Measurements from ENCODE around the gene TAS1R1.
A peak's percentile ranks its signal among the peaks of the same experiment; 100 is the strongest.
"Not testable (repeated sequence)": the region's sequence is repeated elsewhere in the genome, so short reads cannot be mapped to it uniquely, and the experiment has no call there.

The TAS1R1 gene

DNA sequence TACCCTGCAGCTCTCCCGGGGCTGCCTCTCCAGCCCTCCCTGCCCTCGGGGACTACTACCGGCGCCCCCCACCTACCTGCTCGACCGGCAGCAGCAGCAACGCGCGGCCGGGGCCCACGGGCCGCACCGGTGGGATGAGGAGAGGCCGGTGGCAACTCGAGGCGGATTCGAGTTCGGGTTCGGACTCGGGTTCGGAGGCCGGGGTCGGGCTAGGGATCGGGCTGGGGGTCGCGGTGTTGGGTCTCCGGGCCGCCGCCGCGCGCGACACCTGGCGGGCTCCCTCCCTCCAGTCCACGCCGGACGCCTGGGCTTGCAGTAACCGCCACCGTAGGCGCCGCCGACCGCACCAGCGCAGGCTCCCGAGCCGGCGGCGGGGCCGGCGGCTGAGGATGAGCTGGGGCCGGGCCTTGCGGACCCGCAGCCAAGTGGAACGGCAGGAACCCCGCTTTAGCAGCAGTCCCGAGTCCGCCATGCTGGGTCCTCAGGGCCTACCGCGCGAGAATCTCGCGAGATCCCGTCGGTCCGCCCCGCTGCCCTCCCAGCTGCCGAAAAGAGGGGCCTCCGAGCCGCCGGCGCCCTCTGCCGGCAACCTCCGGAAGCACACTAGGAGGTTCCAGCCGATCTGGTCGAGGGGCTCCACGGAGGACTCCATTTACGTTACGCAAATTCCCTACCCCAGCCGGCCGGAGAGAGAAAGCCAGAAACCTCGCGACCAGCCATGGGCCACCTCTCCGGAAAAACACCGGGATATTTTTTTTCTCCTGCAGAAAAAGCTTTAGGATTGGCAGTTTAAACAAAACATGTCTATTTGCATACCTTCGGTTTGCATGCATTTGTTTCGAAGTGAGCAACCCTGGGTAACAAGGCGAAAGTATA is 838 bp upstream of the TAS1R1 start, which contains the start of gene NOL9:
Gene NOL9, minus strand, starts transcription at position 483 of the 876 bp plus-strand sequence. Its CDS starts 11 bp downstream, at position 472.
- peak; percentile 87 for DNase-seq (ENCODE audit: low spot score)
- peaks cover 6% of the 10 kb centered on the region for H3K4me1 ChIP-seq (ENCODE audit: insufficient read depth, poor library complexity, severe bottlenecking)
- peak within 1 kb of the TSS; percentile 71 for H3K4me3 ChIP-seq (ENCODE audit: severe bottlenecking)

GRCh38 chr1:6557597-6557996 is 2.5 kb downstream of the TAS1R1 start:
- Histone ChIP-seq H3K36me3 (ENCODE audit: low read depth) (peaks cover under 1% of the 10 kb centered on the region; the same call in 1 of the 2 replicates), H3K27me3 (ENCODE audit: insufficient read depth, poor library complexity, severe bottlenecking) (no peaks in the 10 kb centered on the region), H3K9me3 (ENCODE audit: severe bottlenecking) (no peaks in the 10 kb centered on the region), H3K27ac (ENCODE audit: poor library complexity, severe bottlenecking) (no peak overlapping the region), H3K4me1 (ENCODE audit: insufficient read depth, poor library complexity, severe bottlenecking) (peaks cover 5% of the 10 kb centered on the region), H3K4me3 (ENCODE audit: severe bottlenecking) (no peak overlapping the region)
- TF ChIP-seq, protein P1, sequence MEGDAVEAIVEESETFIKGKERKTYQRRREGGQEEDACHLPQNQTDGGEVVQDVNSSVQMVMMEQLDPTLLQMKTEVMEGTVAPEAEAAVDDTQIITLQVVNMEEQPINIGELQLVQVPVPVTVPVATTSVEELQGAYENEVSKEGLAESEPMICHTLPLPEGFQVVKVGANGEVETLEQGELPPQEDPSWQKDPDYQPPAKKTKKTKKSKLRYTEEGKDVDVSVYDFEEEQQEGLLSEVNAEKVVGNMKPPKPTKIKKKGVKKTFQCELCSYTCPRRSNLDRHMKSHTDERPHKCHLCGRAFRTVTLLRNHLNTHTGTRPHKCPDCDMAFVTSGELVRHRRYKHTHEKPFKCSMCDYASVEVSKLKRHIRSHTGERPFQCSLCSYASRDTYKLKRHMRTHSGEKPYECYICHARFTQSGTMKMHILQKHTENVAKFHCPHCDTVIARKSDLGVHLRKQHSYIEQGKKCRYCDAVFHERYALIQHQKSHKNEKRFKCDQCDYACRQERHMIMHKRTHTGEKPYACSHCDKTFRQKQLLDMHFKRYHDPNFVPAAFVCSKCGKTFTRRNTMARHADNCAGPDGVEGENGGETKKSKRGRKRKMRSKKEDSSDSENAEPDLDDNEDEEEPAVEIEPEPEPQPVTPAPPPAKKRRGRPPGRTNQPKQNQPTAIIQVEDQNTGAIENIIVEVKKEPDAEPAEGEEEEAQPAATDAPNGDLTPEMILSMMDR (IDR thresholded peaks at IDR 0.05; ENCODE audit: poor library complexity, severe bottlenecking), result no peak
- DNase-seq (ENCODE audit: low spot score) (no peak), ATAC-seq (ENCODE audit: low read depth) (no peak)

More for the DNA sequence above, 838 bp upstream of the TAS1R1 start, which contains the start of gene NOL9:
- H3K9me3 ChIP-seq (ENCODE audit: severe bottlenecking), result no peaks in the 10 kb centered on the region
- H3K36me3 ChIP-seq (ENCODE audit: low read depth), result peaks cover 31% of the 10 kb centered on the region
- ATAC-seq (ENCODE audit: low read depth), result peak; percentile 94
- peak within 1 kb of the TSS; percentile 42 for H3K27ac ChIP-seq (ENCODE audit: poor library complexity, severe bottlenecking)
- TF ChIP-seq, protein P1 (IDR thresholded peaks at IDR 0.05; ENCODE audit: poor library complexity, severe bottlenecking), result peak; percentile 96
- H3K27me3 ChIP-seq (ENCODE audit: insufficient read depth, poor library complexity, severe bottlenecking), result no peaks in the 10 kb centered on the region

DNA sequence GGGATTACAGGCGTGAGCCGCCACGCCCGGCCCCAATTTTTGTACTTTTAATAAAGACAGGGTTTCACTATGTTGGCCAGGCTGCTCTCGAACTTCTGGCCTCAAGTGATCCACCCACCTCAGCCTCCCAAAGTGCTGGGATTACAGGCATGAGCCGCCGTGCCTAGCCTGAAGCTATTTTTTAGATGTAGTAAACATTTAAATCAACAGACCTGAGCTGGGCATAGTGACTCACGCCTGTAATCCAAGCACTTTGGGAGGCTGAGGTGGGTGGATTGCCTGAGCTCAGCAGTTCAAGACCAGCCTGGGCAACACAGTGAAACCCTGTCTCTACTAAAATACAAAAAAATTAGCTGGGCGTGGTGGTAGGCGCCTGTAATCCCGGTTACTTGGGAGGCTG is 4.1 kb downstream of the TAS1R1 start:
- not testable (repeated sequence) for H3K9me3 ChIP-seq (ENCODE audit: severe bottlenecking); H3K36me3 ChIP-seq (ENCODE audit: low read depth); H3K27me3 ChIP-seq (ENCODE audit: insufficient read depth, poor library complexity, severe bottlenecking); ATAC-seq (ENCODE audit: low read depth); H3K4me1 ChIP-seq (ENCODE audit: insufficient read depth, poor library complexity, severe bottlenecking); H3K4me3 ChIP-seq (ENCODE audit: severe bottlenecking); DNase-seq (ENCODE audit: low spot score); H3K27ac ChIP-seq (ENCODE audit: poor library complexity, severe bottlenecking)

DNA sequence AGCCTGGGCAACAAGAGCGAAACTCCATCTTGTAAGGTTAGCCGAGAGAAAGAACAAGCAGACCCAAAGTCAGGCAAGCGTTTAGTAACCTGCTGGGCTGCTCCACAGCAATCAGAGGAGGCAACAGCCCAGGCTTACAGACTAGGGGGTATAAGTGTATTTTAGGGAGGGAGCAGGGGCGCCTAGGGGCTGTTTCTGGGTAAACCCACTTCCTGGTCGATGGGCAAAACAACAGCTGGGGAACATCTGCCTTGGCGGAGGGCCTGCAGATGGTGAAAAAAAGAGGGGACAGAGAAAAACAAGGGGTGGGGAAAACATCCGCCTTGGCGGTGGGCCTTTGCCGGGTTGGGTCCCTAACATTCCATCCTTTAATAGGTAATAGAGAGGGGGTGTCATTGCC is 5.2 kb downstream of the TAS1R1 start:
- ATAC-seq (ENCODE audit: low read depth) (no peak), DNase-seq (ENCODE audit: low spot score) (no peak)
- Histone ChIP-seq H3K4me3 (ENCODE audit: severe bottlenecking) (no peak overlapping the region), H3K4me1 (ENCODE audit: insufficient read depth, poor library complexity, severe bottlenecking) (no peaks in the 10 kb centered on the region), H3K36me3 (ENCODE audit: low read depth) (no peaks in the 10 kb centered on the region), H3K27ac (ENCODE audit: poor library complexity, severe bottlenecking) (no peak overlapping the region), H3K27me3 (ENCODE audit: insufficient read depth, poor library complexity, severe bottlenecking) (no peaks in the 10 kb centered on the region), H3K9me3 (ENCODE audit: severe bottlenecking) (no peaks in the 10 kb centered on the region)
- TF ChIP-seq, protein P1 (IDR thresholded peaks at IDR 0.05; ENCODE audit: poor library complexity, severe bottlenecking), result no peak

DNA sequence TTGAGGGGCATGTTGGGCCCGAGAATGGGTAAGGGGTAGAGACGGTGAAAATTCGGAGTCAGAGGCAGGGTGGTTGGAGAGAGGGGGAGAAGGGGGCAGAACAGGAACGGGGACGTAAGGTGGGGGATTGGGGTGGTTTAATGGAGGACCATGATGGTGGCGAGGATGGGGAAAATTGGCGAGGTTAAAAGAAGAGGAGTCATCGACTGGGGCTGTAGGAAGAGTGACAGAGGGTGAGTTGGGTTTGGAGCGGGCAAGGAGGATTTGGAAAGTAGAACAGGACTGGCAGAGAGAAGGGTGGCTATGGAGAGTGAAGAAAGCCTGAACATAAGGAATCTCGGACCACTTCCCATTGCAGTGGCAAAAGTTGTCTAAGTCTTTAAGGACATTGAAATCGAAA is 13.9 kb downstream of the TAS1R1 start:
- ATAC-seq (ENCODE audit: low read depth) (no peak), DNase-seq (ENCODE audit: low spot score) (no peak)
- Histone ChIP-seq H3K4me1 (ENCODE audit: insufficient read depth, poor library complexity, severe bottlenecking) (no peaks in the 10 kb centered on the region), H3K27ac (ENCODE audit: poor library complexity, severe bottlenecking) (no peak overlapping the region), H3K9me3 (ENCODE audit: severe bottlenecking) (no peaks in the 10 kb centered on the region), H3K36me3 (ENCODE audit: low read depth) (no peaks in the 10 kb centered on the region), H3K27me3 (ENCODE audit: insufficient read depth, poor library complexity, severe bottlenecking) (no peaks in the 10 kb centered on the region), H3K4me3 (ENCODE audit: severe bottlenecking) (no peak overlapping the region)
- TF ChIP-seq, protein P1 (IDR thresholded peaks at IDR 0.05; ENCODE audit: poor library complexity, severe bottlenecking), result no peak

Data from RWPE2 (cell line).